ENCODE data around the gene RNF151. TPM values are rescaled to one million over a fixed set of nuclear protein-coding genes. Genes with fewer than 3 reads are reported as not detected.

RNF151 gene
- total and polyA plus RNA-seq, 10 donors = 0.16 to 0.26 (median 0.17) TPM; not detected in 7

GRCh38 chr16:1992704-1993317 lies 26.2 kb downstream of the RNF151 start:
- Histone ChIP-seq H3K36me3 (peaks cover 0 to 18% (median 12%) of the 10 kb centered on the region in 6 donors), H3K4me1 (peaks cover 11 to 47% (median 30%) of the 10 kb centered on the region in 6 donors), H3K4me3 (peak overlapping the region in 3 of 8 donors; percentile 38 to 72 (median 43)), H3K27me3 (replicated peaks in 1 of 7) (peaks cover 0 to 39% (median 23%) of the 10 kb centered on the region in 7 donors), H3K9me3 (peaks cover 0 to 5% (median 0%) of the 10 kb centered on the region in 8 donors), H3K27ac (peak overlapping the region; percentile 27 to 93 (median 73))
- intact Hi-C loops (cut with DNase I; ENCODE audit: low total_unique reads) = no loop called here
- no peak for DNase-seq
- WGBS, 5 donors = 47 to 100% (median 54%) methylated on average over 1 to 50 of the region's 50 CpGs
- TF ChIP-seq POLR2AphosphoS5 (IDR thresholded peaks at IDR 0.05) (no peak), CTCF (IDR thresholded peaks at IDR 0.05 in 8 of 11, conservative IDR thresholded peaks at IDR 0.05 in 3 of 11) (no peak), POLR2A (IDR thresholded peaks at IDR 0.05) (no peak)

GRCh38 chr16:1993731-1994131 lies 27.1 kb downstream of the RNF151 start:
- no peak for TF ChIP-seq POLR2A (IDR thresholded peaks at IDR 0.05)
- no peak for TF ChIP-seq POLR2AphosphoS5 (IDR thresholded peaks at IDR 0.05)
- TF ChIP-seq CTCF (IDR thresholded peaks at IDR 0.05 in 8 of 11, conservative IDR thresholded peaks at IDR 0.05 in 3 of 11) = no peak
- intact Hi-C loops (cut with DNase I; ENCODE audit: low total_unique reads) = no loop called here
- WGBS, 5 donors = 51 to 68% (median 56%) methylated on average over 2 of the region's 2 CpGs
- H3K27ac ChIP-seq = peak overlapping the region in 3 of 8 donors; percentile 31 to 93 (median 87)
- H3K27me3 ChIP-seq (replicated peaks in 1 of 7) = peaks cover 0 to 31% (median 22%) of the 10 kb centered on the region in 7 donors
- peaks cover 11 to 45% (median 30%) of the 10 kb centered on the region in 6 donors for H3K4me1 ChIP-seq
- DNase-seq = peak; percentile 78
- no peak overlapping the region for H3K4me3 ChIP-seq
- peaks cover 0 to 27% (median 21%) of the 10 kb centered on the region in 6 donors for H3K36me3 ChIP-seq
- peaks cover 0 to 5% (median 0%) of the 10 kb centered on the region in 8 donors for H3K9me3 ChIP-seq

GRCh38 chr16:1997494-1998359 lies 31.1 kb downstream of the RNF151 start:
- H3K27ac ChIP-seq = peak overlapping the region in 1 of 8 donors; percentile 20
- H3K4me1 ChIP-seq = peaks cover 0 to 17% (median 5%) of the 10 kb centered on the region in 6 donors
- 88 to 94% (median 89%) methylated on average over 21 to 26 of the region's 26 CpGs for WGBS, 5 donors
- TF ChIP-seq CTCF (IDR thresholded peaks at IDR 0.05 in 8 of 11, conservative IDR thresholded peaks at IDR 0.05 in 3 of 11) = no peak
- TF ChIP-seq POLR2A (IDR thresholded peaks at IDR 0.05) = no peak
- peak in 2 of 3 donors; percentile 4 to 42 for TF ChIP-seq POLR2AphosphoS5 (IDR thresholded peaks at IDR 0.05)
- H3K27me3 ChIP-seq (replicated peaks in 1 of 7) = no peaks in the 10 kb centered on the region
- intact Hi-C loops (cut with DNase I; ENCODE audit: low total_unique reads) = no loop called here
- H3K9me3 ChIP-seq = peaks cover 0 to under 1% (median 0%) of the 10 kb centered on the region in 8 donors
- H3K4me3 ChIP-seq = no peak overlapping the region
- DNase-seq = peak; percentile 74
- H3K36me3 ChIP-seq = peaks cover 0 to 67% (median 61%) of the 10 kb centered on the region in 6 donors

All from spleen (tissue), 11 donors.